ENCODE measurements around the gene ZNRF2. TPM values are rescaled to one million over a fixed set of nuclear protein-coding genes. Genes with fewer than 3 reads are reported as not detected.

Gene ZNRF2
- total and polyA plus RNA-seq, 12 donors = 3.1 to 36.5 (median 16.2) TPM

DNA sequence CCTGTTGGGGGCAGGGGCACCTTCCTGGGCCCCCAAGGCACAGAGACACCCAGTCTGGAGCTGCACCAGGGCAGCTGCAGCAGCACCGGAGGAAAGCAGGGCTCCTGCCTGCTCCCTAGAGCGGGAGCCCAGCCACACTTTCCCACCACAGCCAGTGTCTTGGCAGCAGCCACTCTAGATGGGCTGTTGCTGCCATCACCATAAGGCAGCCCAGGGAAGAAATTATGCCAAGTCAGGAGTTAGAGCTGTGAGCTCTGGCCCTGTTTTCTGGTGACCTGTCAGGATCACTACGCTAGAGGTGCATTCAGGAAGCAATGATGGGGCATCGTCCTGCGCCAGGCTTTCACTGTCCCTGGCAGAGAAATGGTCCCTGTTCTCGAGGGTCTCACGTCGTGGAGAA lies 38.0 kb upstream of the ZNRF2 start:
- 82 to 93% (median 90%) methylated on average over 5 to 8 of the region's 8 CpGs for WGBS, 4 donors
- intact Hi-C loops (cut with DNase I) = no loop called here
- no peak for TF ChIP-seq POLR2A (IDR thresholded peaks at IDR 0.05)
- TF ChIP-seq, protein P1, sequence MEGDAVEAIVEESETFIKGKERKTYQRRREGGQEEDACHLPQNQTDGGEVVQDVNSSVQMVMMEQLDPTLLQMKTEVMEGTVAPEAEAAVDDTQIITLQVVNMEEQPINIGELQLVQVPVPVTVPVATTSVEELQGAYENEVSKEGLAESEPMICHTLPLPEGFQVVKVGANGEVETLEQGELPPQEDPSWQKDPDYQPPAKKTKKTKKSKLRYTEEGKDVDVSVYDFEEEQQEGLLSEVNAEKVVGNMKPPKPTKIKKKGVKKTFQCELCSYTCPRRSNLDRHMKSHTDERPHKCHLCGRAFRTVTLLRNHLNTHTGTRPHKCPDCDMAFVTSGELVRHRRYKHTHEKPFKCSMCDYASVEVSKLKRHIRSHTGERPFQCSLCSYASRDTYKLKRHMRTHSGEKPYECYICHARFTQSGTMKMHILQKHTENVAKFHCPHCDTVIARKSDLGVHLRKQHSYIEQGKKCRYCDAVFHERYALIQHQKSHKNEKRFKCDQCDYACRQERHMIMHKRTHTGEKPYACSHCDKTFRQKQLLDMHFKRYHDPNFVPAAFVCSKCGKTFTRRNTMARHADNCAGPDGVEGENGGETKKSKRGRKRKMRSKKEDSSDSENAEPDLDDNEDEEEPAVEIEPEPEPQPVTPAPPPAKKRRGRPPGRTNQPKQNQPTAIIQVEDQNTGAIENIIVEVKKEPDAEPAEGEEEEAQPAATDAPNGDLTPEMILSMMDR (IDR thresholded peaks at IDR 0.05) = no peak
- Histone ChIP-seq H3K4me3 (no peak overlapping the region), H3K4me1 (replicated peaks in 1 of 2) (peaks cover 0 to 3% of the 10 kb centered on the region in 2 donors), H3K36me3 (replicated peaks in 1 of 2) (no peaks in the 10 kb centered on the region), H3K27ac (no peak overlapping the region), H3K27me3 (no peaks in the 10 kb centered on the region), H3K9me3 (replicated peaks in 1 of 3) (no peaks in the 10 kb centered on the region)
- no peak for DNase-seq

DNA sequence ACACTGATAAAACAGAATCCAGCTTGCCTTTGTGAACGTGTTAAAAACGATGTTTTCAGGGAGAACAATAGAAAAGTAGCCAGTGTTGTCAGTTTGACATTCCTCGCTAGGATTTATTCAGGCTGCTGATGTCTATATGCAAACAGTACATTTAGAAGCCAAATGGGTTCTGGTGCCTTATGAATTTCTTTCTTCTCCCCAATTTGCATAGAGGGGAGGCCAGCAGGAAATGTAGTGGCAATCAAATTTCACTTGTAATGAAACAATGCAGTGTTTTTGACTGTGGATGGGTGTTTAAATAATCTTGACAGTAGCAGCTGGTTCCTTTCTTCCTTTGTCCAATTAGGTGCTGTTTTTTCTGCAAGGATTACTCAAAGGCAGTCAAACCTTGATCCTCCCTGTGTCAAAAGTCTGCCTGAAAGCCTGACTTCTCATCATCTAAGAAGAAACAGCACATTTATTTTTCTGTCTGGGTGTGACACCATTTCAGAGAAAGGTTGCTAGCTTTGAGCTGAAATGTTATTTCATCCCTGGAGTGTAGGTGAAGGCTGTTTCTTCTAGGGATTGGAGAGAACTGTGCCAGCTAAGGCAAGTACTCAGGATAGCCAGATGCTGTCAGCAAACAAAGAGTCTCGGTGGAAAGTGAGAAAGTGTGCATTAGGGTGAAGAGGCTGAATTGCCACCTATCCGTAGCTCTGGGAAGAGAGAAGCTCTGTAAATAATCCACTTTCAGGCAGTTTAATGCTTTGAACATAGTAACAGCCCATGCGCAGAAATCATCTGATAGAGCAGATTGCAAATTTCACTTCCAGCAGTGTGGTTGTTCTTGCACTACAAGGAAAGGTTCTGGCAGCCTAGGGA lies 36.6 kb upstream of the ZNRF2 start:
- peaks cover 3 to 6% of the 10 kb centered on the region in 2 donors for H3K4me1 ChIP-seq (replicated peaks in 1 of 2)
- TF ChIP-seq, protein P1 (IDR thresholded peaks at IDR 0.05) = no peak
- no peak for TF ChIP-seq POLR2A (IDR thresholded peaks at IDR 0.05)
- DNase-seq = no peak
- no peak overlapping the region for H3K27ac ChIP-seq
- H3K9me3 ChIP-seq (replicated peaks in 1 of 3) = no peaks in the 10 kb centered on the region
- no peaks in the 10 kb centered on the region for H3K27me3 ChIP-seq
- no peaks in the 10 kb centered on the region for H3K36me3 ChIP-seq (replicated peaks in 1 of 2)
- no peak overlapping the region for H3K4me3 ChIP-seq
- intact Hi-C loops (cut with DNase I) = no loop called here
- 65 to 73% (median 68%) methylated on average over 6 of the region's 6 CpGs for WGBS, 4 donors

DNA sequence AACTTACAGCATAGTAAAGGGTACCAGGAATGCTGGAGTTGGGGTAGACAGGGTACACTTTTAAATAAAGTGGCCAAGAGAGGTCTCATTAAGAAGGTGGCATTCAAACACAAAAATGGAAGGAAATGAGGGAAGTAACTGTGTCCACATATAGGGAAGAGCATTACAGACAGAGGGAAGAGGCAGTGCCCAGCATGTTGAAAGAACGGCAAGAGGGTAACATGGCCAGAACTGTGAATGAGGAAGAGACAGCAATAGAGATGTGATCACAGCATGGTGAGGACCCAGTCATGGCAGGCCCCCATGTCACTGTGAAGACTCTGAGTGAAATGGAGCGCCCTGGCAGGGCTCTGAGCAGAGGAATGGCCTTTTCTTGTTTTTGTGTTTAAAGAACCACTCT lies 35.1 kb upstream of the ZNRF2 start:
- Histone ChIP-seq H3K27me3 (no peaks in the 10 kb centered on the region), H3K27ac (no peak overlapping the region), H3K9me3 (replicated peaks in 1 of 3) (no peaks in the 10 kb centered on the region), H3K36me3 (replicated peaks in 1 of 2) (no peaks in the 10 kb centered on the region), H3K4me3 (no peak overlapping the region), H3K4me1 (replicated peaks in 1 of 2) (peaks cover 12 to 22% of the 10 kb centered on the region in 2 donors)
- intact Hi-C loops (cut with DNase I) = no loop called here
- WGBS, 4 donors = 84 to 94% (median 89%) methylated on average over 2 of the region's 2 CpGs
- DNase-seq = peak in 1 of 7 donors; percentile 17
- TF ChIP-seq POLR2A (IDR thresholded peaks at IDR 0.05) = no peak
- TF ChIP-seq, protein P1 (IDR thresholded peaks at IDR 0.05) = no peak

DNA sequence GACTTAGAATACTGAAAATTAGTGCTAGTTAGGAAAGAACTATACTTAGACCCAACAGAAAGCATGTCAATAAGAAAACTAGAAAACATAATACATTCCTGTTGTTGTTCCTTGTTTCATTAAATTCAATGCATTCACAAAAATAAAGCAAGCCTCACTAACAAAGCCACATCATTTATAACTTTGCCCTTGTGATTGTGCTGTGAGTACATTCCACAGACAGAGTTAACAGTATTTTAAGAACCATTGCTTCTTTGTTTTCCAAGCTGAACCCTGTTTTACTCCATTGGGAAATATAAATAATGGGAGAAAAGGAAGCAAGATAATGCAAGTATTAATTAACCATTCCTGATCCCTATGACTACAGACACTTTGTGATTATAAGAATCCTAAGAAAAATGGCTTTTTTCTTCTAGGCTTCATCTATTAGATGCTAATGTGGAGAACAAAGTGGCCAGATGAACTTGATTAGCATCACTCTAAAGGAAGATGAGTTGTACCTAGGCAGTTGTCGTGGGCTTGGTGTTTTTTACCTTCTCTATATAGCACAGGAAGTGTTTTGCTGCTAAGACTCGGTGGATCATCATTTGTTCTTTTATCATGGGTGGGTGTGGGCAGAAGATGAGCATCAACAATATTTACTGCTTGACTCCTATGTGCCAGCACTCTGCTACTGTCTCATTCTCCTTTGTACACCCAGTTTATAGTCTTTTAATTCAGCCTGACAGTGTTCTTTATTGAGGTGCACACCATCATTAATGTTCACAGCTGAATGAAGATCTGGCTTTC lies 34.2 kb upstream of the ZNRF2 start:
- WGBS, 4 donors = 70 to 80% (median 75%) methylated on average over 2 of the region's 2 CpGs

More for the DNA sequence above, 34.2 kb upstream of the ZNRF2 start:
- no peaks in the 10 kb centered on the region for H3K27me3 ChIP-seq
- no peaks in the 10 kb centered on the region for H3K9me3 ChIP-seq (replicated peaks in 1 of 3)
- intact Hi-C loops (cut with DNase I) = no loop called here
- no peak overlapping the region for H3K4me3 ChIP-seq
- no peak overlapping the region for H3K27ac ChIP-seq
- peaks cover 21 to 29% of the 10 kb centered on the region in 2 donors for H3K4me1 ChIP-seq (replicated peaks in 1 of 2)
- H3K36me3 ChIP-seq (replicated peaks in 1 of 2) = no peaks in the 10 kb centered on the region
- DNase-seq = no peak
- TF ChIP-seq POLR2A (IDR thresholded peaks at IDR 0.05) = no peak
- TF ChIP-seq, protein P1 (IDR thresholded peaks at IDR 0.05) = no peak

Data from adrenal gland (tissue), 12 donors.